GM13977 (cell line): ENCODE measurements around the gene EML4.

Source experiments
- DNase-seq: peaks from one replicate; pipeline ENCODE4 v3.0.0; 2012; ENCODE audit warnings: low spot score
- CTCF ChIP-seq: IDR thresholded peaks from 2 replicates; pipeline ENCODE4 v1.5.1; 2012; ENCODE audit warnings: mild to moderate bottlenecking, control low read depth; ENCODE audit not compliant: insufficient read depth; ENCODE audit errors: extremely low read depth, missing control alignments
- in situ Hi-C: fragments of 300-500 bp; cut with MboI; formaldehyde crosslinking; loops from one replicate; pipeline ENCODE4 v1.12.0; 2022; ENCODE audit warnings: low sequenced_read_pairs, low pct_unique_long_range_greater_than_20kb, mixed read lengths, inconsistent platforms; ENCODE audit not compliant: unreplicated experiment

Gene EML4

GRCh38 chr2:42183775-42184174 lies 14.6 kb downstream of the EML4 start:
- no peak for TF ChIP-seq CTCF
- in situ Hi-C loops: no loop called here
- DNase-seq: no peak

GRCh38 chr2:42184346-42184745 lies 15.2 kb downstream of the EML4 start:
- TF ChIP-seq CTCF: no peak
- in situ Hi-C loops: no loop called here
- no peak for DNase-seq

GRCh38 chr2:42185220-42185921 lies 16.2 kb downstream of the EML4 start:
- in situ Hi-C loops: no loop called here
- TF ChIP-seq CTCF: no peak
- DNase-seq: no peak

- DNase-seq: no peak
- in situ Hi-C loops: no loop called here
- TF ChIP-seq CTCF: no peak
Observed at GRCh38 chr2:42186366-42186765, 17.2 kb downstream of the EML4 start.

GRCh38 chr2:42186945-42187632 lies 17.9 kb downstream of the EML4 start:
- in situ Hi-C loops: no loop called here
- TF ChIP-seq CTCF: no peak
- no peak for DNase-seq

- in situ Hi-C loops: no loop called here
- DNase-seq: no peak
- no peak for TF ChIP-seq CTCF
Observed at GRCh38 chr2:42187886-42188285, 18.7 kb downstream of the EML4 start.
